Fibroblast of skin of abdomen (primary cell): ENCODE data around the gene PNPT1.
A peak's percentile ranks its signal among the peaks of the same experiment; 100 is the strongest.
"Not testable (repeated sequence)": the region's sequence is repeated elsewhere in the genome, so short reads cannot be mapped to it uniquely, and the experiment has no call there.

Experiments used
- DNase-seq: peaks from one replicate; pipeline ENCODE4 v3.0.0-alpha.2; 2013

The PNPT1 gene

GRCh38 chr2:55596795-55597194, 96.8 kb downstream of the PNPT1 start:
- not testable (repeated sequence) for DNase-seq

GRCh38 chr2:55595536-55595935, 98.1 kb downstream of the PNPT1 start:
- DNase-seq, result no peak

DNA sequence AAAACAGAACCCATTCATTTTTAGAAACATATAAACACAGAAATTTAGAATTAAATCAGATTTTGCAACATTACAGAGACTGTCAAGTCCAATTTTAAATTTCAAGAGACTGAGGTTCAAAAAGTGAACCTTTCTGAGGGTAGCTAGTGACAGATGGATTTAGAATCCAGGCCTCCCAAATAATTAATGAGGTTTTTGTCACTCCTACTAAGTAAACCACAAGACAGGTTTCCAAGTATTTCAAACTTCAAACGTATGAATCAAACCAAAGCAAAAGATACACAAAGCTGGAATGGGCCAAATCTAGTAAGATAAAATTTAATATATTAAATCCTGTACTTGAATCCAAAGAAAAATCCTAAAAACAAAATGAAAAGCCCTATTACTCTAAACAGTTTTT, 101.5 kb downstream of the PNPT1 start:
- DNase-seq, result no peak

DNA sequence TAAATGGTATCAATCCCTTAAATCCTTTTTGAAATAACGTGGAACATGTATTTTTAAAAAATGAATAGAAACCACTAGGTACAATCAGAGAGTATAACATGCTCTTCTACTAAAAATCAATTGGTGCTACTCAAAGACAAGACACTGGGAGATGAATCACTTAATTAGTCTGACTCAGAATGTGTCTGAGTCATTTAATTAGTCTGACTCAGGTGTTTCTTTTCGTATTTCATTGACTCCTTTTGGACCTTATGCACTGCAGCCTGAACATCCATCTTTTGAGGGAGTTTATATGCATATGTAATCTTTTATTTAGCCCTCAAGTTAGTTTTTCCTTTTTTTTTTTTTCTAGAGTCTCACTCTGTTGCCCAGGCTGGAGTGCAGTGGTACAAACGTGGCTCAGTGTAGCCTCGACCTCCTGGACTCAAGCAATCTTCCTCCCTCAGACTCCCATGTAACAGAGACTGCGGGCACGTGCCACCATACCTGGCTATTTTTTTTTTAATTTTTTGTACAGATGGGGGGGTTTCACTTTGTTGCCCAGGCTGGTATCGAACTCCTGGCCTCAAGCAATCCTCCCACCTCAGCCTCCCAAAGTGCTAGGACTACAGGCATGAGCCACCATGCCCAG, 102.7 kb downstream of the PNPT1 start:
- peak; percentile 73 for DNase-seq

DNA sequence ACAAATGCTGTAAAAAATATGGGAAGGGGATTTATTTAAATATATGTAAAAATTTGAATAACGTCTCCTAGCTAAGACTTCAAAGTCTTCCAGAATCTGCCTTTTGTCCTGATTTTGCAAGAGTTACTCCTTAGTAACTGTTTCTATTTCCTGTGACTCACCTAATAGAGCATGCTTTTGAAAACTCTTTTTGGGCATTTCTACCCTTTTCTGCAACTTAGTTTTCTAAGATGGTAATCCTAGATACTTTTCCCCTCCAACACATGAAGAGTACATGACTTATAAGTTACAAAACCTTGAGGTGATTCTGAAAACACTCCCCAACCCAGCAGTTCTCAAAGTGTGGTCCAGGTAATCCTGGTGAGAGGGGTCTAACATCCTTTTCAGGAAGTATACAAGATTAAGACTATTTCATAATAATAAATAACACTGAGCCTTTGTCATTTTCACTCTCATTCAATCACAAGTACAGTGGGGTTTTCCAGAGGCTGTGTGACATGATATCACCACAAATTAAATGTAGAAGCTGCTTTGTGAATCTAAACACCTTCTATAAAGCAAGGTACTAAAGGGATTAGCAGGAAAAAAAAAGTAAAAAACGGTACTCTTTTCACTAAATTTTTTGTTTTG, 108.1 kb downstream of the PNPT1 start:
- peak; percentile 47 for DNase-seq
